Sciatic nerve (tissue), 2 donors: Measurements from ENCODE around the gene MN1. TPM values are rescaled to one million over a fixed set of nuclear protein-coding genes. Genes with fewer than 3 reads are reported as not detected.

Source experiments
- ATAC-seq: fragments of 200-7000 bp; cut with Tn5 transposase; one replicate; pipeline ENCODE4 v1.9.1; 2020; ENCODE audit warnings: mild to moderate bottlenecking, moderate library complexity
- DNase-seq: peaks from one replicate; pipeline ENCODE4 v3.0.0-alpha.2; 2020; ENCODE audit warnings: low spot score
- intact Hi-C: fragments of 100-400 bp; cut with DNase I; formaldehyde crosslinking; loops from one replicate; pipeline ENCODE4 v1.14.2; 2022
- total RNA-seq: library from RNA; stranded (reverse); fragmentation: NEBNext Ultra II Directional; extraction: Animal tissue kit (Norgen Biotek cat#: 25700); gene quantifications from one replicate; pipeline ENCODE4 v1.2.1, GENCODE V29; 2021
- donor health status: DM: no; HTN: no; CAD: no.
- donor health status: DM: no; HTN: no; CAD: no.

Gene MN1
- total RNA-seq, 1 donor from 2014 or later, result 10.4 TPM

- no peak for ATAC-seq
- intact Hi-C loops, result no loop called here
- DNase-seq, result no peak
Measured at GRCh38 chr22:27829620-27830019, 28.1 kb upstream of the MN1 start.

GRCh38 chr22:27827604-27828587 lies 26.3 kb upstream of the MN1 start:
- intact Hi-C loops, result no loop called here
- DNase-seq (no peak), ATAC-seq (peak; percentile 96)

- no peak for DNase-seq
- intact Hi-C loops, result no loop called here
- no peak for ATAC-seq
Measured at GRCh38 chr22:27825174-27825573, 23.6 kb upstream of the MN1 start.

- DNase-seq, result no peak
- intact Hi-C loops, result no loop called here
- ATAC-seq, result no peak
Measured at GRCh38 chr22:27823221-27823620, 21.7 kb upstream of the MN1 start.

GRCh38 chr22:27820896-27821866 lies 19.6 kb upstream of the MN1 start:
- intact Hi-C loops, result no loop called here
- no peak for DNase-seq
- peak; percentile 84 for ATAC-seq

- ATAC-seq (no peak), DNase-seq (no peak)
- intact Hi-C loops, result loop anchor here (10.0 kb wide), 1 partner anchor 1052 kb away; no protein-coding TSS in a partner anchor
Measured at GRCh38 chr22:27816552-27816951, 15.0 kb upstream of the MN1 start.

- ATAC-seq (no peak), DNase-seq (no peak)
- intact Hi-C loops, result loop anchor here (10.0 kb wide), 1 partner anchor 1051 kb away; no protein-coding TSS in a partner anchor
Measured at GRCh38 chr22:27815826-27816530, 14.4 kb upstream of the MN1 start.

- intact Hi-C loops, result loop anchor here (10.0 kb wide), 1 partner anchor 1050 kb away; no protein-coding TSS in a partner anchor
- no peak for DNase-seq
Measured at GRCh38 chr22:27814993-27815392, 13.4 kb upstream of the MN1 start.

GRCh38 chr22:27811778-27812177 lies 10.2 kb upstream of the MN1 start:
- intact Hi-C loops, result loop anchor here (10.0 kb wide), 1 partner anchor 1047 kb away; no protein-coding TSS in a partner anchor
- DNase-seq, result no peak
- no peak for ATAC-seq

More at GRCh38 chr22:27814993-27815392, 13.4 kb upstream of the MN1 start:
- no peak for ATAC-seq

- no peak for DNase-seq
- intact Hi-C loops, result loop anchor here (10.0 kb wide), 1 partner anchor 1046 kb away; no protein-coding TSS in a partner anchor
- ATAC-seq, result peak; percentile 94
Measured at GRCh38 chr22:27810609-27811151, 9.1 kb upstream of the MN1 start.

GRCh38 chr22:27809700-27810608 lies 8.4 kb upstream of the MN1 start:
- intact Hi-C loops, result loop anchor here (10.0 kb wide), 2 partner anchors 205 to 1045 kb away; no protein-coding TSS in a partner anchor
- no peak for DNase-seq
- peak; percentile 56 for ATAC-seq

- DNase-seq, result no peak
- intact Hi-C loops, result loop anchor here (10.0 kb wide), 1 partner anchor 204 kb away; no protein-coding TSS in a partner anchor
- no peak for ATAC-seq
Measured at GRCh38 chr22:27809226-27809603, 7.7 kb upstream of the MN1 start.

- ATAC-seq (no peak), DNase-seq (no peak)
- intact Hi-C loops, result loop anchor here (10.0 kb wide), 1 partner anchor 204 kb away; no protein-coding TSS in a partner anchor
Measured at GRCh38 chr22:27808451-27809225, 7.1 kb upstream of the MN1 start.

- intact Hi-C loops, result loop anchor here (10.0 kb wide), 1 partner anchor 201 kb away; no protein-coding TSS in a partner anchor
- ATAC-seq, result no peak
- no peak for DNase-seq
Measured at GRCh38 chr22:27805841-27806240, 4.3 kb upstream of the MN1 start.

GRCh38 chr22:27804470-27805297 lies 3.1 kb upstream of the MN1 start:
- peak; percentile 72 for ATAC-seq
- DNase-seq, result peak; percentile 84
- intact Hi-C loops, result loop anchor here (5.0 to 10.0 kb wide), 2 partner anchors 200 to 402 kb away; no protein-coding TSS in a partner anchor
